HL-60 (cell line): ENCODE measurements around the gene TBL1XR1.
"Not testable (repeated sequence)": the region's sequence is repeated elsewhere in the genome, so short reads cannot be mapped to it uniquely, and the experiment has no call there.

Experiments
- DNase-seq, 2 experiments: peaks; one replicate each; pipeline ENCODE4 v3.0.0-alpha.2; 2010 to 2020; ENCODE audit warnings: low read depth in 1 of 2, low spot score in 1 of 2
- H3K27ac ChIP-seq: fragments of 250-450 bp; sonication (Bioruptor Pico); replicated peaks from 2 replicates; pipeline ENCODE4 v1.5.1; 2020; ENCODE audit warnings: mild to moderate bottlenecking, moderate library complexity
- H3K27me3 ChIP-seq: fragments of 250-450 bp; sonication (Bioruptor Pico); 2 replicates; pipeline ENCODE4 v1.5.1; 2021; ENCODE audit warnings: mild to moderate bottlenecking, moderate library complexity; ENCODE audit not compliant: insufficient read depth, poor library complexity, severe bottlenecking
- H3K4me3 ChIP-seq: replicated peaks from 2 replicates; pipeline ENCODE4 v1.5.1; 2011; ENCODE audit warnings: mild to moderate bottlenecking, control low read depth, low read length; ENCODE audit not compliant: insufficient read depth
- GABPA ChIP-seq: IDR thresholded peaks from 2 replicates; pipeline ENCODE4 v1.6.1; 2012; ENCODE audit warnings: low read depth
- POLR2AphosphoS5 ChIP-seq: IDR thresholded peaks from 2 replicates; pipeline ENCODE4 v1.6.1; 2012; ENCODE audit warnings: low read depth
- SPI1 ChIP-seq: IDR thresholded peaks from 2 replicates; pipeline ENCODE4 v1.6.1; 2012; ENCODE audit warnings: low read depth, mild to moderate bottlenecking, borderline replicate concordance
- TF ChIP-seq, protein P1 (sequence below): IDR thresholded peaks from one replicate; pipeline ENCODE4 v1.5.1; 2011; ENCODE audit warnings: low read length, control low read depth, inconsistent platforms; ENCODE audit not compliant: insufficient read depth
- TF ChIP-seq, protein P2 (sequence below): IDR thresholded peaks from 2 replicates; pipeline ENCODE4 v1.6.1; 2012; ENCODE audit warnings: low read depth; ENCODE audit not compliant: insufficient replicate concordance

The TBL1XR1 gene

DNA sequence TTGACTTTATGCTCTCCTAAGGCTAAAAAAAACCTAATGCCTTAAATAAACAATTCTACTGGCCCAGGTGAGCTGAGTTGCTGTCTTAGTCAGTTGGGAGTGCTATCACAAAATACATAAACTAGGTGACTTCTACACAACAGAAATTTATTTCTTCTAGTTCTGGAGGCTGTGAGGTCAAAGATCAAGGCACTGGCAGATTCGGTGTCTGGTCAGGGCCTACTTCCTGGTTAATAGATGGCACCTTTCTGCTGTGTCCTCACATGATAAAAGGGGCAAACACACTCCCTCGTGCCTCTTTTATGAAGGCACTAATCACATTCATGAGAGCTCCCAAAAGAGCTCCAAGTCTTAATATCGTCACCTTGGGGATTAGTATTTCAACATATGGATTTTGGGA, 11.5 kb upstream of the TBL1XR1 start:
- Histone ChIP-seq H3K27me3 (no peaks in the 10 kb centered on the region), H3K27ac (no peak overlapping the region), H3K4me3 (no peak overlapping the region)
- TF ChIP-seq POLR2AphosphoS5 (no peak), GABPA (no peak), SPI1 (no peak)
- TF ChIP-seq, protein P1, sequence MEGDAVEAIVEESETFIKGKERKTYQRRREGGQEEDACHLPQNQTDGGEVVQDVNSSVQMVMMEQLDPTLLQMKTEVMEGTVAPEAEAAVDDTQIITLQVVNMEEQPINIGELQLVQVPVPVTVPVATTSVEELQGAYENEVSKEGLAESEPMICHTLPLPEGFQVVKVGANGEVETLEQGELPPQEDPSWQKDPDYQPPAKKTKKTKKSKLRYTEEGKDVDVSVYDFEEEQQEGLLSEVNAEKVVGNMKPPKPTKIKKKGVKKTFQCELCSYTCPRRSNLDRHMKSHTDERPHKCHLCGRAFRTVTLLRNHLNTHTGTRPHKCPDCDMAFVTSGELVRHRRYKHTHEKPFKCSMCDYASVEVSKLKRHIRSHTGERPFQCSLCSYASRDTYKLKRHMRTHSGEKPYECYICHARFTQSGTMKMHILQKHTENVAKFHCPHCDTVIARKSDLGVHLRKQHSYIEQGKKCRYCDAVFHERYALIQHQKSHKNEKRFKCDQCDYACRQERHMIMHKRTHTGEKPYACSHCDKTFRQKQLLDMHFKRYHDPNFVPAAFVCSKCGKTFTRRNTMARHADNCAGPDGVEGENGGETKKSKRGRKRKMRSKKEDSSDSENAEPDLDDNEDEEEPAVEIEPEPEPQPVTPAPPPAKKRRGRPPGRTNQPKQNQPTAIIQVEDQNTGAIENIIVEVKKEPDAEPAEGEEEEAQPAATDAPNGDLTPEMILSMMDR, result no peak
- no peak for DNase-seq

DNA sequence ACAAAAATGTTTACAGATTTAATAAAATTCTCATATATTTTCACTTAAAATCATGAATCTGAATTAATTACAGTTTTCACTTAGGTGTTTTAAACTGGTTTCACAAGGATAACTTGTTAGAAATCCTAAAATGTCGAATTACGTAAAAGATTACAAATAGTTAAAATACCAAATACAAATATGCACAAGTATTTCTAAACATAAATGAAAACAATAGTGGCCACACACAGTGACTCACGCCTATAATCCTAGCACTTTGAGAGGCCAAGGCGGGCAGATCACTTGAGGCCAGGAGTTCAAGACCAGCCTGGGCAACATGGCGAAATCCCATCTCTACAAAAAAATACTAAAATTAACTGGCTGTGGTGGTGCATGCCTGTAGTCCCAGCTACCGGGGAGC, 10.9 kb upstream of the TBL1XR1 start:
- no peak for DNase-seq
- H3K4me3 ChIP-seq, result no peak overlapping the region
- TF ChIP-seq SPI1, result no peak
- no peak for TF ChIP-seq POLR2AphosphoS5
- no peak for TF ChIP-seq GABPA
- TF ChIP-seq, protein P2, sequence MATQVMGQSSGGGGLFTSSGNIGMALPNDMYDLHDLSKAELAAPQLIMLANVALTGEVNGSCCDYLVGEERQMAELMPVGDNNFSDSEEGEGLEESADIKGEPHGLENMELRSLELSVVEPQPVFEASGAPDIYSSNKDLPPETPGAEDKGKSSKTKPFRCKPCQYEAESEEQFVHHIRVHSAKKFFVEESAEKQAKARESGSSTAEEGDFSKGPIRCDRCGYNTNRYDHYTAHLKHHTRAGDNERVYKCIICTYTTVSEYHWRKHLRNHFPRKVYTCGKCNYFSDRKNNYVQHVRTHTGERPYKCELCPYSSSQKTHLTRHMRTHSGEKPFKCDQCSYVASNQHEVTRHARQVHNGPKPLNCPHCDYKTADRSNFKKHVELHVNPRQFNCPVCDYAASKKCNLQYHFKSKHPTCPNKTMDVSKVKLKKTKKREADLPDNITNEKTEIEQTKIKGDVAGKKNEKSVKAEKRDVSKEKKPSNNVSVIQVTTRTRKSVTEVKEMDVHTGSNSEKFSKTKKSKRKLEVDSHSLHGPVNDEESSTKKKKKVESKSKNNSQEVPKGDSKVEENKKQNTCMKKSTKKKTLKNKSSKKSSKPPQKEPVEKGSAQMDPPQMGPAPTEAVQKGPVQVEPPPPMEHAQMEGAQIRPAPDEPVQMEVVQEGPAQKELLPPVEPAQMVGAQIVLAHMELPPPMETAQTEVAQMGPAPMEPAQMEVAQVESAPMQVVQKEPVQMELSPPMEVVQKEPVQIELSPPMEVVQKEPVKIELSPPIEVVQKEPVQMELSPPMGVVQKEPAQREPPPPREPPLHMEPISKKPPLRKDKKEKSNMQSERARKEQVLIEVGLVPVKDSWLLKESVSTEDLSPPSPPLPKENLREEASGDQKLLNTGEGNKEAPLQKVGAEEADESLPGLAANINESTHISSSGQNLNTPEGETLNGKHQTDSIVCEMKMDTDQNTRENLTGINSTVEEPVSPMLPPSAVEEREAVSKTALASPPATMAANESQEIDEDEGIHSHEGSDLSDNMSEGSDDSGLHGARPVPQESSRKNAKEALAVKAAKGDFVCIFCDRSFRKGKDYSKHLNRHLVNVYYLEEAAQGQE, result no peak
- TF ChIP-seq, protein P1, result no peak
- H3K27me3 ChIP-seq, result no peaks in the 10 kb centered on the region
- no peak overlapping the region for H3K27ac ChIP-seq

DNA sequence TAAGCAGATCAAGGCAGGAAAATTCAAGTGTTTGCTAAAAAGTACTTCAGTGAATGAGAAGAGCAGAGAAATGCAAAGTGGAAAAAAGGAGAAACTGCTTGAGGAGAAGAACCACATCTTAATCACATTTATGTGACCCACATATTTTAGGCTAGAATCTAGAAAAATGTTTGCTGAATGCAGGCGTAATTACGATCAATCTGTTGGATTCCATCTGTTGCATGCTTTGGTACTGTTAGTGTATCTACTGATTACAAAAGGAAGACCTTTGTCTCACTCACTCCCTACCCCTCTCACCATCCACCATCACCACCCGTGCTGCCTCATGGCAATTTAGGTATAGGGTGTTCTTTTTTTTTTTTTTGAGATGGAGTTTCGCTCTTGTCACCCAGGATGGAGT, 9.7 kb upstream of the TBL1XR1 start:
- H3K27me3 ChIP-seq, result no peaks in the 10 kb centered on the region
- H3K27ac ChIP-seq, result no peak overlapping the region
- no peak overlapping the region for H3K4me3 ChIP-seq
- TF ChIP-seq, protein P2, result no peak
- TF ChIP-seq GABPA (no peak), SPI1 (no peak), POLR2AphosphoS5 (no peak)
- TF ChIP-seq, protein P1, result no peak
- DNase-seq, result no peak

DNA sequence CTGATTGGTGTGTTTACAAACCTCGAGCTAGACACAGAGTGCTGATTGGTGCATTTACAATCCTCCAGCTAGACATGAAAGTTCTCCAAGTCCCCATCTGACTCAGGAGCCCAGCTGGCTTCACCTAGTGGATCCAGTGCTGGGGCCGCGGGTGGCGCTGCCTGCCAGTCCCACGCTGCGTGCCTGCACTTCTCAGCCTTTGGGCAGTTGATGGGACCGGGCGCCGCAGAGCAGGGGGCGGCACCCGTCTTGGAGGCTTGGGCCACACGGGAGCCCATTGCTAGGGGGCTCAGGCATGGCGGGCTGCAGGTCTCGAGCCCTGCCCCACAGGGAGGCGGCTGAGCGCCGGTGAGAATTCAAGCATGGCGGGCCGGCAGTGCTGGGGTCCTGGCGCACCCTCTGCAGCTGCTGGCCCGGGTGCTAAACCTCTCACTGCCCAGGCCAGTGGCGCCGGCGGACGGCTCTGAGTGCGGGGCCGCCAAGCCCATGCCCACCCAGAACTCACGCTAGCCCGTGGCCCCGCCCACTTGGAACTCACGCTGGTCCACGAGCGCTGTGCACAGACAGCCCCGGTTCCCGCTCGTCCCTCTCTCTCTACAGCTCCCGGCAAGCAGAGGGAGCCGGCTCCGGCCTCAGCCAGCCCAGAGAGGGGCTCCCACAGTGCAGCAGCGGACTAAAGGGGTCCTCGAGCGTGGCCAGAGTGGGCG, 6.6 kb upstream of the TBL1XR1 start:
- TF ChIP-seq, protein P2, result no peak
- TF ChIP-seq GABPA (no peak), SPI1 (no peak), POLR2AphosphoS5 (no peak)
- TF ChIP-seq, protein P1, result no peak
- DNase-seq, result no peak
- H3K27ac ChIP-seq, result no peak overlapping the region
- no peaks in the 10 kb centered on the region for H3K27me3 ChIP-seq
- no peak overlapping the region for H3K4me3 ChIP-seq

DNA sequence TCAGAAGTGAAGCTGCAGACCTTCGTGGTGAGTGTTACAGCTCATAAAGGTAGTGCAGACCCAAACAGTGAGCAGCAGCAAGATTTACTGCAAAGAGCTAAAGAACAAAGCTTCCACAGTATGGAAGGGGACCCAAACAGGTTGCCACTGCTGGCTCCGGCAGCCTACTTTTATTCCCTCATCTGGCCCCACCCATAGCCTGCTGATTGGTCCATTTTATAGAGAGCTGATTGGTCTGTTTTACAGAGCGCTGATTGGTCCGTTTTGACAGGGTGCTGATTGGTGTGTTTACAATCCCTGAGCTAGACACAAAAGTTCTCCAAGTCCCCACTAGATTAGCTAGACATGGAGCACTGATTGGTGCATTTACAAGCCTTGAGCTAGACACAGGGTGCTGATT, 5.7 kb upstream of the TBL1XR1 start:
- H3K27ac ChIP-seq, result peak overlapping the region; percentile 71
- H3K27me3 ChIP-seq, H3K4me3 ChIP-seq, DNase-seq: not testable (repeated sequence)
